Measurements from ENCODE around the gene ZCCHC24.

Gene ZCCHC24

DNA sequence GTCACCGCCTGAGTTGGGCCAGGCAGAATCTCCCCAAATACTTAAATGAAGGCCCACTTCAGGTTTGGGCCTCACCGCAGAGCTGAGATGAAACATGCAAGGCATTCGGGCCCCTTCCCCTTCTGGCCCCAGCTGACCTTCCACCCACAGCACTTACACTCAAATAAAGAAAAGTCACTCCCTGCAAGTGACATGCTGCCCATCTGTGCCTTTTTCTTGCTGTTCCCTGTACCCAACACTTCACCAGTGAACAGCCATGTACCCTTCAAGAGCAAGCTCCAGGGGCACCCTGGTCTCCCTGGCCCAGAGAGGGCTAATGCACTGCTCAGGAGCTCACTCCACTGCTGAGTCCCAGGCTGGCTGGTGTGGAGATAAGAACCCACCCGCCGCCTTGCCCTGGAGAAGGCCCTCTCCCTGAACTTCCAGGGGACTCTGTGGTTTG, 40.7 kb downstream of the ZCCHC24 start:
- Histone ChIP-seq H3K4me1 (ENCODE audit: control insufficient read depth in 1 of 2, insufficient read depth in 2 of 2, low read length in 2 of 2) (peaks cover 48 to 49% of the 10 kb centered on the region in 2 experiments), H2AFZ (ENCODE audit: insufficient read depth, low read length, poor library complexity) (no peak overlapping the region), H3K27me3 (ENCODE audit: insufficient read depth, low read length) (no peaks in the 10 kb centered on the region), H4K12ac (ENCODE audit: low read depth, low read length) (no peak overlapping the region), H3K23ac (ENCODE audit: low read length) (no peak overlapping the region), H3K14ac (ENCODE audit: low read length) (no peak overlapping the region), H3K18ac (ENCODE audit: low read length) (no peak overlapping the region), H2AK5ac (ENCODE audit: low read length) (no peak overlapping the region), H4K8ac (ENCODE audit: low read depth, low read length) (peak overlapping the region; percentile 0), H3K9ac (ENCODE audit: low read length) (no peak overlapping the region), H2BK12ac (ENCODE audit: low read length) (no peak overlapping the region), H3K36me3 (ENCODE audit: control insufficient read depth in 1 of 2, insufficient read depth in 2 of 2, low read length in 2 of 2) (no peaks in the 10 kb centered on the region), H4K91ac (ENCODE audit: low read depth, low read length) (no peak overlapping the region), H3K9me3 (ENCODE audit: insufficient read depth, low read depth, low read length) (no peaks in the 10 kb centered on the region), H3K4me3 (ENCODE audit: low read depth, low read length) (no peak overlapping the region), H2BK120ac (ENCODE audit: insufficient read depth, low read length, poor library complexity) (no peak overlapping the region), H3K79me2 (ENCODE audit: control insufficient read depth, insufficient read depth, low read length, poor library complexity) (no peaks in the 10 kb centered on the region), H2BK5ac (ENCODE audit: low read depth, low read length, poor library complexity) (no peak overlapping the region), H3K79me1 (ENCODE audit: low read length) (peaks cover 7% of the 10 kb centered on the region), H3K27ac (ENCODE audit: low read depth, low read length) (peak overlapping the region; percentile 1), H3K4me2 (ENCODE audit: low read length) (peak overlapping the region; percentile 9), H3K4ac (ENCODE audit: low read depth, low read length) (no peak overlapping the region)
- no peak for DNase-seq
- no CpG with 5 or more reads among the region's 5 CpGs for WGBS (ENCODE audit: extremely low coverage, insufficient coverage, insufficient read length)

DNA sequence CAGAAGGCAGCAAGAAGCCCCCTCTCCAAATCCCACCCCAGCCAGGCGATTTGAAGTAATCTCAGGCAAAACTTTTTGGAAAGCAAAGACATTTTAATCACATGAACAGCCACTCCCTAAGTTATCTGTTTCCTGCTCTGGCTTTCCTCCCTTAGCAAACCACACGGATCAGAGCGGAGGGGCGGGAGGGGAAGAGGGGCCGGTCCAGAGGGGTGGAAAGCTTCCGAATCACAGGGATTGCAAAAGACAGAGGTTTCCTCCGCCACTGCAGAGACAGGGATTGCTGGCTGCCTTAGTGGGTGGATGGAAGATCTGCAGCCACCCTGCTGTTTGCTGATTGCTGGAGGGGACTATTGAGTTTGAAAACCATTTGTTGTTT, 41.2 kb downstream of the ZCCHC24 start:
- H3K4me3 ChIP-seq (ENCODE audit: low read depth, low read length), result no peak overlapping the region
- H3K9me3 ChIP-seq (ENCODE audit: insufficient read depth, low read depth, low read length), result no peaks in the 10 kb centered on the region
- H2AK5ac ChIP-seq (ENCODE audit: low read length), result no peak overlapping the region
- H2AFZ ChIP-seq (ENCODE audit: insufficient read depth, low read length, poor library complexity), result no peak overlapping the region
- H2BK12ac ChIP-seq (ENCODE audit: low read length), result no peak overlapping the region
- H3K4me2 ChIP-seq (ENCODE audit: low read length), result peak overlapping the region; percentile 19
- no peak overlapping the region for H3K4ac ChIP-seq (ENCODE audit: low read depth, low read length)
- H4K12ac ChIP-seq (ENCODE audit: low read depth, low read length), result no peak overlapping the region
- H3K79me2 ChIP-seq (ENCODE audit: control insufficient read depth, insufficient read depth, low read length, poor library complexity), result no peaks in the 10 kb centered on the region
- H2BK120ac ChIP-seq (ENCODE audit: insufficient read depth, low read length, poor library complexity), result peak overlapping the region; percentile 18
- H3K9ac ChIP-seq (ENCODE audit: low read length), result no peak overlapping the region
- H3K4me1 ChIP-seq (ENCODE audit: control insufficient read depth in 1 of 2, insufficient read depth in 2 of 2, low read length in 2 of 2), result peaks cover 53 to 54% of the 10 kb centered on the region in 2 experiments
- H3K36me3 ChIP-seq (ENCODE audit: control insufficient read depth in 1 of 2, insufficient read depth in 2 of 2, low read length in 2 of 2), result no peaks in the 10 kb centered on the region
- H2BK5ac ChIP-seq (ENCODE audit: low read depth, low read length, poor library complexity), result peak overlapping the region; percentile 41
- H3K27me3 ChIP-seq (ENCODE audit: insufficient read depth, low read length), result no peaks in the 10 kb centered on the region
- H3K18ac ChIP-seq (ENCODE audit: low read length), result no peak overlapping the region
- H3K23ac ChIP-seq (ENCODE audit: low read length), result no peak overlapping the region
- no peak for DNase-seq
- H4K91ac ChIP-seq (ENCODE audit: low read depth, low read length), result peak overlapping the region; percentile 62
- no peak overlapping the region for H3K14ac ChIP-seq (ENCODE audit: low read length)
- H4K8ac ChIP-seq (ENCODE audit: low read depth, low read length), result peak overlapping the region; percentile 12
- WGBS (ENCODE audit: extremely low coverage, insufficient coverage, insufficient read length), result no CpG with 5 or more reads among the region's 7 CpGs
- peak overlapping the region; percentile 22 for H3K27ac ChIP-seq (ENCODE audit: low read depth, low read length)
- peaks cover 7% of the 10 kb centered on the region for H3K79me1 ChIP-seq (ENCODE audit: low read length)

GRCh38 chr10:79403441-79404230, 41.8 kb downstream of the ZCCHC24 start:
- Histone ChIP-seq H2BK120ac (ENCODE audit: insufficient read depth, low read length, poor library complexity) (peak overlapping the region; percentile 18), H2BK5ac (ENCODE audit: low read depth, low read length, poor library complexity) (peak overlapping the region; percentile 41), H4K91ac (ENCODE audit: low read depth, low read length) (peak overlapping the region; percentile 62), H3K18ac (ENCODE audit: low read length) (no peak overlapping the region), H4K8ac (ENCODE audit: low read depth, low read length) (peak overlapping the region; percentile 12), H3K23ac (ENCODE audit: low read length) (no peak overlapping the region), H3K4me2 (ENCODE audit: low read length) (peak overlapping the region; percentile 19), H3K4me3 (ENCODE audit: low read depth, low read length) (no peak overlapping the region), H2AFZ (ENCODE audit: insufficient read depth, low read length, poor library complexity) (no peak overlapping the region), H3K27me3 (ENCODE audit: insufficient read depth, low read length) (no peaks in the 10 kb centered on the region), H4K12ac (ENCODE audit: low read depth, low read length) (no peak overlapping the region), H2BK12ac (ENCODE audit: low read length) (peak overlapping the region; percentile 48), H3K79me1 (ENCODE audit: low read length) (peaks cover 9% of the 10 kb centered on the region), H3K27ac (ENCODE audit: low read depth, low read length) (peak overlapping the region; percentile 22), H3K4ac (ENCODE audit: low read depth, low read length) (no peak overlapping the region), H3K36me3 (ENCODE audit: control insufficient read depth in 1 of 2, insufficient read depth in 2 of 2, low read length in 2 of 2) (no peaks in the 10 kb centered on the region), H3K4me1 (ENCODE audit: control insufficient read depth in 1 of 2, insufficient read depth in 2 of 2, low read length in 2 of 2) (peaks cover 58 to 59% of the 10 kb centered on the region in 2 experiments), H2AK5ac (ENCODE audit: low read length) (no peak overlapping the region), H3K79me2 (ENCODE audit: control insufficient read depth, insufficient read depth, low read length, poor library complexity) (no peaks in the 10 kb centered on the region), H3K9me3 (ENCODE audit: insufficient read depth, low read depth, low read length) (no peaks in the 10 kb centered on the region), H3K14ac (ENCODE audit: low read length) (peak overlapping the region; percentile 33), H3K9ac (ENCODE audit: low read length) (no peak overlapping the region)
- no peak for DNase-seq
- no CpG with 5 or more reads among the region's 23 CpGs for WGBS (ENCODE audit: extremely low coverage, insufficient coverage, insufficient read length)

GRCh38 chr10:79402951-79403350, 42.5 kb downstream of the ZCCHC24 start:
- no peak overlapping the region for H2AFZ ChIP-seq (ENCODE audit: insufficient read depth, low read length, poor library complexity)
- no peak overlapping the region for H3K4me2 ChIP-seq (ENCODE audit: low read length)
- H4K91ac ChIP-seq (ENCODE audit: low read depth, low read length), result no peak overlapping the region
- H3K23ac ChIP-seq (ENCODE audit: low read length), result no peak overlapping the region
- no peaks in the 10 kb centered on the region for H3K79me2 ChIP-seq (ENCODE audit: control insufficient read depth, insufficient read depth, low read length, poor library complexity)
- H3K27me3 ChIP-seq (ENCODE audit: insufficient read depth, low read length), result no peaks in the 10 kb centered on the region
- WGBS (ENCODE audit: extremely low coverage, insufficient coverage, insufficient read length), result no CpG with 5 or more reads among the region's 8 CpGs
- H3K79me1 ChIP-seq (ENCODE audit: low read length), result peaks cover 11% of the 10 kb centered on the region
- no peaks in the 10 kb centered on the region for H3K36me3 ChIP-seq (ENCODE audit: control insufficient read depth in 1 of 2, insufficient read depth in 2 of 2, low read length in 2 of 2)
- H3K4ac ChIP-seq (ENCODE audit: low read depth, low read length), result no peak overlapping the region
- no peak for DNase-seq
- no peak overlapping the region for H3K27ac ChIP-seq (ENCODE audit: low read depth, low read length)
- H2BK120ac ChIP-seq (ENCODE audit: insufficient read depth, low read length, poor library complexity), result no peak overlapping the region
- no peak overlapping the region for H2BK12ac ChIP-seq (ENCODE audit: low read length)
- H2AK5ac ChIP-seq (ENCODE audit: low read length), result no peak overlapping the region
- no peak overlapping the region for H2BK5ac ChIP-seq (ENCODE audit: low read depth, low read length, poor library complexity)
- no peak overlapping the region for H3K18ac ChIP-seq (ENCODE audit: low read length)
- H3K14ac ChIP-seq (ENCODE audit: low read length), result no peak overlapping the region
- H3K9me3 ChIP-seq (ENCODE audit: insufficient read depth, low read depth, low read length), result no peaks in the 10 kb centered on the region
- H3K9ac ChIP-seq (ENCODE audit: low read length), result no peak overlapping the region
- H4K8ac ChIP-seq (ENCODE audit: low read depth, low read length), result no peak overlapping the region
- no peak overlapping the region for H3K4me3 ChIP-seq (ENCODE audit: low read depth, low read length)
- no peak overlapping the region for H4K12ac ChIP-seq (ENCODE audit: low read depth, low read length)
- peaks cover 59 to 61% of the 10 kb centered on the region in 2 experiments for H3K4me1 ChIP-seq (ENCODE audit: control insufficient read depth in 1 of 2, insufficient read depth in 2 of 2, low read length in 2 of 2)

All from trophoblast cell (in vitro differentiated cells and primary cell).